Kidney (tissue), 14 donors: Measurements from ENCODE around the gene MLXIPL. TPM values are rescaled to one million over a fixed set of nuclear protein-coding genes. Genes with fewer than 3 reads are reported as not detected.

Experiments
- DNase-seq, 5 donors: peaks; one replicate each; pipeline ENCODE4 v3.0.0-alpha.2; 2013 to 2020
- FAIRE-seq: peaks from 2 replicates; lab custom pipeline; 2012; peaks lifted over from hg19 to GRCh38; lab: Jason Lieb, UNC
- H3K27ac ChIP-seq, 2 donors: one replicate each; pipeline ENCODE4 v1.7.0; 2013; ENCODE audit warnings: low read depth in 2 of 2, low read length in 2 of 2, inconsistent platforms in 1 of 2
- H3K27me3 ChIP-seq: one replicate; pipeline ENCODE4 v1.7.1; 2013; ENCODE audit warnings: low read length, inconsistent platforms; ENCODE audit not compliant: control insufficient read depth, insufficient read depth
- H3K36me3 ChIP-seq, 3 donors: one replicate each; pipeline versions ENCODE4 v1.7.0 to v1.7.1; 2013; ENCODE audit warnings: low read length in 3 of 3, control low read depth in 1 of 3, inconsistent platforms in 1 of 3; ENCODE audit not compliant: insufficient read depth in 3 of 3, control insufficient read depth in 2 of 3
- H3K4me1 ChIP-seq, 3 donors: one replicate each; pipeline versions ENCODE4 v1.7.0 to v1.7.1; 2013; ENCODE audit warnings: low read length in 3 of 3, inconsistent platforms in 1 of 3, low read depth in 1 of 3; ENCODE audit not compliant: control insufficient read depth in 2 of 3, insufficient read depth in 2 of 3
- H3K4me3 ChIP-seq, 3 donors: one replicate each; pipeline versions ENCODE4 v1.7.0 to v1.8.1; 2013; ENCODE audit warnings: low read length in 3 of 3, control low read depth in 1 of 3, inconsistent platforms in 1 of 3
- H3K9ac ChIP-seq, 3 donors: one replicate each; pipeline versions ENCODE4 v1.7.0 to v1.7.1; 2013; ENCODE audit warnings: low read length in 3 of 3, control low read depth in 1 of 3, inconsistent platforms in 1 of 3
- H3K9me3 ChIP-seq, 3 donors: one replicate each; pipeline versions ENCODE4 v1.7.0 to v1.7.1; 2013; ENCODE audit warnings: low read length in 3 of 3, control low read depth in 1 of 3, inconsistent platforms in 1 of 3; ENCODE audit not compliant: control insufficient read depth in 2 of 3, insufficient read depth in 1 of 3
- intact Hi-C: fragments of 100-400 bp; cut with DNase I; formaldehyde crosslinking; loops from one replicate; pipeline ENCODE4 v1.11.1; 2022
- polyA plus RNA-seq: library from polyadenylated mRNA; stranded (reverse); fragments of 350-450 nt; fragmentation: Illumina TruSeq; extraction: RNeasy Lipid Tissue Mini Kit (QIAGEN cat#74804); gene quantifications from one replicate; pipeline ENCODE4 v1.2.3, GENCODE V29; 2014; ENCODE audit warnings: low read depth, low replicate concordance; ENCODE audit not compliant: insufficient read depth
- total RNA-seq: library from RNA; stranded (reverse); fragmentation: NEBNext Ultra II Directional; extraction: Animal tissue kit (Norgen Biotek cat#: 25700); gene quantifications from one replicate; pipeline ENCODE4 v1.2.1, GENCODE V29; 2021
- TF ChIP-seq, protein P1 (sequence below): IDR thresholded peaks from 3 replicates; pipeline ENCODE4 v1.5.1; 2012; ENCODE audit warnings: mild to moderate bottlenecking, moderate library complexity, borderline replicate concordance; ENCODE audit not compliant: insufficient read depth; ENCODE audit errors: extremely low read depth
- donor health status: control.
- donor health status: control.
- donor health status: control.
- donor health status: control.
- donor health status: control.
- donor health status: DM: yes; HTN: yes; CAD: no.
- donor health status: Normal renal cell carcinoma (clear cell type).

MLXIPL gene
- total and polyA plus RNA-seq, 2 donors from 2014 or later: 26.2 to 27.9 TPM

DNA sequence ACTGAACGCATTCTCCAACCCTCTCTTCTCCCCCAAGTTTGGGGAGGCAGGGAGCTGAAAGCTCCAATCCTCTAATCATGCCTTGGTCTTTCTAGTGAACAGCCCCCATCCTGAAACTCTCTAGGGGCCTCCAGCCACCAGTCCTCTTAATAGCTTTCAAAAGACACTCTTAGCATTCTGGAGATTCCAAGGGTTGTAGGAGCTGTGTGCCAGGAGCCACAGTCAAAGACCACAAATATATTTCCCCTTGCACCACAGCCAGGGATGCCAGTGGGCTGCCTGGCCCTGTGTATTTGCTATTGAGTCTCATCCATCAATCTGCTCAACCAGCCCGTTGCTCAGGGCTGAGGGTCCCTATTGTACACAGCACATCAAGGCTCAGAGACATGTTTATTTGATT lies 18.5 kb upstream of the MLXIPL start:
- DNase-seq (no peak), FAIRE-seq (no peak)
- Histone ChIP-seq H3K4me1 (no peaks in the 10 kb centered on the region), H3K9me3 (peaks cover 0 to 5% (median 0%) of the 10 kb centered on the region in 3 donors), H3K9ac (no peak overlapping the region), H3K36me3 (no peaks in the 10 kb centered on the region), H3K27ac (no peak overlapping the region), H3K27me3 (no peaks in the 10 kb centered on the region), H3K4me3 (no peak overlapping the region)
- TF ChIP-seq, protein P1, sequence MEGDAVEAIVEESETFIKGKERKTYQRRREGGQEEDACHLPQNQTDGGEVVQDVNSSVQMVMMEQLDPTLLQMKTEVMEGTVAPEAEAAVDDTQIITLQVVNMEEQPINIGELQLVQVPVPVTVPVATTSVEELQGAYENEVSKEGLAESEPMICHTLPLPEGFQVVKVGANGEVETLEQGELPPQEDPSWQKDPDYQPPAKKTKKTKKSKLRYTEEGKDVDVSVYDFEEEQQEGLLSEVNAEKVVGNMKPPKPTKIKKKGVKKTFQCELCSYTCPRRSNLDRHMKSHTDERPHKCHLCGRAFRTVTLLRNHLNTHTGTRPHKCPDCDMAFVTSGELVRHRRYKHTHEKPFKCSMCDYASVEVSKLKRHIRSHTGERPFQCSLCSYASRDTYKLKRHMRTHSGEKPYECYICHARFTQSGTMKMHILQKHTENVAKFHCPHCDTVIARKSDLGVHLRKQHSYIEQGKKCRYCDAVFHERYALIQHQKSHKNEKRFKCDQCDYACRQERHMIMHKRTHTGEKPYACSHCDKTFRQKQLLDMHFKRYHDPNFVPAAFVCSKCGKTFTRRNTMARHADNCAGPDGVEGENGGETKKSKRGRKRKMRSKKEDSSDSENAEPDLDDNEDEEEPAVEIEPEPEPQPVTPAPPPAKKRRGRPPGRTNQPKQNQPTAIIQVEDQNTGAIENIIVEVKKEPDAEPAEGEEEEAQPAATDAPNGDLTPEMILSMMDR: no peak
- intact Hi-C loops: no loop called here

DNA sequence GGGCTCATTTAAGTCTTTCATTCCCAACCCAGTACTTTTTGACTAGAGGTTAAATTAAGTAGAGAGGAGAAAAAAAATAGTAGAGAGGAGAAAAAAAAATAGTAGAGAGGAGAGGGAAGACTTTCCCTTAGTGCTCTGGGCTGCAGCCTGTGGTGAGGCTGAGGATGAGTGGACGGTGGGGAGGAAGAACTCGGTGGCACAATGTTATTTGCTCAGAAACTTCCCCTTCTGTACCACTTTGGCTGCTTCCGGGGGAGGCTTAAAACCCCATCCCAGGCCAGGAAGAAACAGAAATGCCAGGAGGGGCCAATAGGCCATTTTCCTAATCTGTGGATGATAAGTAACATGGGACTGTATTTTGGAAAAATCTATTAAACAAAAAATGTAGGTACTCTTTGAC lies 14.6 kb upstream of the MLXIPL start:
- Histone ChIP-seq H3K4me3 (no peak overlapping the region), H3K27me3 (no peaks in the 10 kb centered on the region), H3K36me3 (no peaks in the 10 kb centered on the region), H3K9ac (no peak overlapping the region), H3K9me3 (peaks cover 0 to 5% (median 0%) of the 10 kb centered on the region in 3 donors), H3K27ac (no peak overlapping the region), H3K4me1 (no peaks in the 10 kb centered on the region)
- TF ChIP-seq, protein P1: no peak
- FAIRE-seq: no peak
- DNase-seq: no peak
- intact Hi-C loops: no loop called here

DNA sequence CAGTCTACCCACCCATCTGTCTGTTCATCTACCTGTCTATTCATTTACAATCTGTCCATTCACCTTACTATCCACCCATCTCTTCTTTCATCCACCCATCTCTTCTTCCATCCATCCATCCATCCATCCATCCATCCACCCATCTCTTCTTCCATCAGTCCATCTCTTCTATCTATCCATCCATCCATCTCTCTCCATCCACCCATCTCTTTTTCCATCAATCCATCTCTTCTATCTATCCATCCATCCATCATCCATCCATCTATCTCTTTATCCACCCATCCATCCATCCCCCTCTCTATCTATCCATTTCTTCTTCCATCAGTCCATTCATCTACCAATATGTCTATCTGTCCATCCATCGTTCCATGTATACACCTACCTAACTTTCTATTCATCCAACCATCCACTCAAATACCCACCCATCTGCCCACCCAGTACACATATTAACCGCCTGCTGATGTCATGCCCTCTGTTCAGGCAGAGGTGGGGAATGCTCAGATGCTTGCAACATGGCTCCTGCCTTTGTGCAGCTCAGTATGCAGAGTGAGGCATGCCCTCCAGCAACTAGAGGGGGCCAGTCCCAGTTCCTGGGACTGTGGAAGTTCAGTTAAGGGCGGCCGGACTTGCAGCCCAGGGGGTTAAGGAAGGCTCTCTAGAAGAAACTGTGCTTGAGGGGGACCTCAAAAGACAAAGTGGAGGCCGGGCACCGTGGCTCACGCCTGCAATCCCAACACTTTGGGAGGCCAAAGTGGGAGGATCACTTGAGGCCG lies 11.3 kb upstream of the MLXIPL start:
- H3K27me3 ChIP-seq: no peaks in the 10 kb centered on the region
- H3K4me1 ChIP-seq: no peaks in the 10 kb centered on the region
- no peaks in the 10 kb centered on the region for H3K36me3 ChIP-seq
- FAIRE-seq (no peak), DNase-seq (no peak)
- intact Hi-C loops: no loop called here
- TF ChIP-seq, protein P1: no peak
- H3K27ac ChIP-seq: no peak overlapping the region
- H3K9me3 ChIP-seq: no peaks in the 10 kb centered on the region
- H3K4me3 ChIP-seq: no peak overlapping the region
- no peak overlapping the region for H3K9ac ChIP-seq
